HepG2 (cell line): ENCODE results near the gene ENPP7. TPM values are rescaled to one million over a fixed set of nuclear protein-coding genes. Genes with fewer than 3 reads are reported as not detected.

ENCODE experiments used
- HDAC1 ChIP-seq: sonication (generic); formaldehyde crosslinking; IDR thresholded peaks from 2 replicates; pipeline ENCODE4 v1.5.1; 2020; ENCODE audit warnings: mild to moderate bottlenecking, missing genetic modification reagents
- MED13 ChIP-seq: sonication (generic); formaldehyde crosslinking; IDR thresholded peaks from 2 replicates; pipeline ENCODE4 v1.5.0; 2020; ENCODE audit warnings: missing genetic modification reagents
- MYNN ChIP-seq: sonication (generic); formaldehyde crosslinking; IDR thresholded peaks from 2 replicates; pipeline ENCODE4 v1.4.0; 2020; ENCODE audit warnings: mild to moderate bottlenecking, low read depth, missing genetic modification reagents
- ONECUT2 ChIP-seq: sonication (generic); formaldehyde crosslinking; IDR thresholded peaks from 2 replicates; pipeline ENCODE4 v1.4.0; 2020; ENCODE audit warnings: missing genetic modification reagents
- ZMYM4 ChIP-seq: sonication (generic); formaldehyde crosslinking; IDR thresholded peaks from 2 replicates; pipeline ENCODE4 v1.8.1; 2023; ENCODE audit warnings: mild to moderate bottlenecking, missing genetic modification reagents
- ZNF292 ChIP-seq: sonication (generic); formaldehyde crosslinking; IDR thresholded peaks from 2 replicates; pipeline ENCODE4 v1.8.1; 2022; ENCODE audit warnings: mild to moderate bottlenecking, low read depth, missing genetic modification reagents, borderline replicate concordance
- ZNF557 ChIP-seq: sonication (generic); formaldehyde crosslinking; IDR thresholded peaks from 2 replicates; pipeline ENCODE4 v1.4.0; 2020; ENCODE audit warnings: missing genetic modification reagents
- polyA plus RNA-seq, 8 experiments: library from polyadenylated mRNA; depleted of rRNA in 3 of 8; stranded (reverse) in 7 of 8; unstranded in 1 of 8; fragments of >200 nt; fragmentation: Illumina TruSeq in 4 of 8; extraction: Trizol in 4 of 8; gene quantifications; 2 replicates each; pipeline versions ENCODE4 v1.2.1 to v1.2.3, GENCODE V29; 2011 to 2016; ENCODE audit warnings: low read depth in 4 of 8, missing spikeins in 1 of 8, mixed read lengths in 1 of 8; ENCODE audit not compliant: insufficient read depth in 1 of 8
- total RNA-seq, 5 experiments: library from RNA; depleted of rRNA; stranded (reverse); fragments of >200 nt; fragmentation: Illumina TruSeq; extraction: Trizol; gene quantifications; 2 replicates each; pipeline ENCODE4 v1.2.3, GENCODE V29; 2016; ENCODE audit warnings: low read depth in 1 of 5
- TF ChIP-seq, protein P1 (sequence below): IDR thresholded peaks from 2 replicates; pipeline ENCODE4 v1.6.1; 2016; ENCODE audit warnings: low read depth, missing genetic modification reagents, missing compliant biosample characterization
- TF ChIP-seq, protein P2 (sequence below): sonication (generic); formaldehyde crosslinking; IDR thresholded peaks from 2 replicates; pipeline ENCODE4 v1.5.1; 2020; ENCODE audit warnings: mild to moderate bottlenecking, missing genetic modification reagents, moderate library complexity
- TF ChIP-seq, protein P3 (sequence below): IDR thresholded peaks from 2 replicates; pipeline ENCODE4 v1.6.1; 2016
- TF ChIP-seq, protein P4 (sequence below): IDR thresholded peaks from 2 replicates; pipeline ENCODE4 v1.6.1; 2016; ENCODE audit warnings: low read depth

Gene ENPP7
- total and polyA plus RNA-seq, 2 of the 13 experiments (the other 11 are each of a cell fraction or from before 2014, with no cell fraction given) = 1.1 to 2.2 TPM

DNA sequence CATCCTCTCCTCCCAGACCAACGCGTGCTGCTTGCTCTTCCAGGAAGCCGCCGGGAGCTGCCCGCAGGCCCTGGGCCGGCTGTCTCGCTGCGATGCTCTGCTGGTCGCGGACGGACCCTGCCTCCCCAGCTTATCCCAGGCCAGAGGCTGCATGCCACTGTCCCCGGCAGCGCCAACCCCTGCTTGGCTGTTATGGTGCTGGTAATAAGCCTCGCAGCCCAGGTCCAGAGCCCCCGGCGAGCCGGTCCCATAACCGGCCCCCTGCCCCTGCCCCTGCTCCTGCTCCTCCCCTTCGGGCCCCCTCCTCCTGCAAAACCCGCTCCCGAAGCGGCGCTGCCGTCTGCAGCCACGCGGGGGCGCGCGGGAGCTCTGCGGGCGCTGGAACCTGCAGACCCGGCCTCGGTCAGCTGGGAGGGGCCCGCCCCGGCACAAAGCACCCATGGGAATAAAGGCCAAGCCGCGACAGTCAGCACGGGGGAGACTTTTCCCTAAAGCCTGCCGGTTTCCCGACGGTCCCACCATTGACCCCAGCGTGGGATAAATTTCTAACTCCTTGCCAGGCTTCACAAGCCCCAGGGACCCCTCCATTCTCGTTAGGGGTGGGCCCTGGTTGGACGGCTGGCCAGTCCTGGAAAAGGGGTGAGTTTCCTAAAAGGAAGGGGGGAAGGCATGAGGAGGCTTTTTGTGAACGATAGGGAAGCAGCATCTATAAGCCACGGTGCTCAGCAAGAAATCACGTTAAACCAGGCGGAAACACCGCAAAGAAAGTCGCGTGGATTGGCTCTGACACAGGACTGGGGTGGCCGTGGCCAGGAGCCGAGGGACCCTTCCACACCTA, 11.2 kb downstream of the ENPP7 start (continued):
- 0 out of 2 replicates have a peak, but pooled peaks have one; percentile 69 for TF ChIP-seq MED13 (CRISPR knock-in tag)
- TF ChIP-seq, protein P1, sequence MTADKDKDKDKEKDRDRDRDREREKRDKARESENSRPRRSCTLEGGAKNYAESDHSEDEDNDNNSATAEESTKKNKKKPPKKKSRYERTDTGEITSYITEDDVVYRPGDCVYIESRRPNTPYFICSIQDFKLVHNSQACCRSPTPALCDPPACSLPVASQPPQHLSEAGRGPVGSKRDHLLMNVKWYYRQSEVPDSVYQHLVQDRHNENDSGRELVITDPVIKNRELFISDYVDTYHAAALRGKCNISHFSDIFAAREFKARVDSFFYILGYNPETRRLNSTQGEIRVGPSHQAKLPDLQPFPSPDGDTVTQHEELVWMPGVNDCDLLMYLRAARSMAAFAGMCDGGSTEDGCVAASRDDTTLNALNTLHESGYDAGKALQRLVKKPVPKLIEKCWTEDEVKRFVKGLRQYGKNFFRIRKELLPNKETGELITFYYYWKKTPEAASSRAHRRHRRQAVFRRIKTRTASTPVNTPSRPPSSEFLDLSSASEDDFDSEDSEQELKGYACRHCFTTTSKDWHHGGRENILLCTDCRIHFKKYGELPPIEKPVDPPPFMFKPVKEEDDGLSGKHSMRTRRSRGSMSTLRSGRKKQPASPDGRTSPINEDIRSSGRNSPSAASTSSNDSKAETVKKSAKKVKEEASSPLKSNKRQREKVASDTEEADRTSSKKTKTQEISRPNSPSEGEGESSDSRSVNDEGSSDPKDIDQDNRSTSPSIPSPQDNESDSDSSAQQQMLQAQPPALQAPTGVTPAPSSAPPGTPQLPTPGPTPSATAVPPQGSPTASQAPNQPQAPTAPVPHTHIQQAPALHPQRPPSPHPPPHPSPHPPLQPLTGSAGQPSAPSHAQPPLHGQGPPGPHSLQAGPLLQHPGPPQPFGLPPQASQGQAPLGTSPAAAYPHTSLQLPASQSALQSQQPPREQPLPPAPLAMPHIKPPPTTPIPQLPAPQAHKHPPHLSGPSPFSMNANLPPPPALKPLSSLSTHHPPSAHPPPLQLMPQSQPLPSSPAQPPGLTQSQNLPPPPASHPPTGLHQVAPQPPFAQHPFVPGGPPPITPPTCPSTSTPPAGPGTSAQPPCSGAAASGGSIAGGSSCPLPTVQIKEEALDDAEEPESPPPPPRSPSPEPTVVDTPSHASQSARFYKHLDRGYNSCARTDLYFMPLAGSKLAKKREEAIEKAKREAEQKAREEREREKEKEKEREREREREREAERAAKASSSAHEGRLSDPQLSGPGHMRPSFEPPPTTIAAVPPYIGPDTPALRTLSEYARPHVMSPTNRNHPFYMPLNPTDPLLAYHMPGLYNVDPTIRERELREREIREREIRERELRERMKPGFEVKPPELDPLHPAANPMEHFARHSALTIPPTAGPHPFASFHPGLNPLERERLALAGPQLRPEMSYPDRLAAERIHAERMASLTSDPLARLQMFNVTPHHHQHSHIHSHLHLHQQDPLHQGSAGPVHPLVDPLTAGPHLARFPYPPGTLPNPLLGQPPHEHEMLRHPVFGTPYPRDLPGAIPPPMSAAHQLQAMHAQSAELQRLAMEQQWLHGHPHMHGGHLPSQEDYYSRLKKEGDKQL (CRISPR knock-in tag) = 0 out of 2 replicates have a peak, but pooled peaks have one; percentile 23
- peak; percentile 64; the same call in 1 of the 2 replicates for TF ChIP-seq ZNF292
- TF ChIP-seq ZMYM4 (CRISPR knock-in tag) = no peak
- TF ChIP-seq, protein P2, sequence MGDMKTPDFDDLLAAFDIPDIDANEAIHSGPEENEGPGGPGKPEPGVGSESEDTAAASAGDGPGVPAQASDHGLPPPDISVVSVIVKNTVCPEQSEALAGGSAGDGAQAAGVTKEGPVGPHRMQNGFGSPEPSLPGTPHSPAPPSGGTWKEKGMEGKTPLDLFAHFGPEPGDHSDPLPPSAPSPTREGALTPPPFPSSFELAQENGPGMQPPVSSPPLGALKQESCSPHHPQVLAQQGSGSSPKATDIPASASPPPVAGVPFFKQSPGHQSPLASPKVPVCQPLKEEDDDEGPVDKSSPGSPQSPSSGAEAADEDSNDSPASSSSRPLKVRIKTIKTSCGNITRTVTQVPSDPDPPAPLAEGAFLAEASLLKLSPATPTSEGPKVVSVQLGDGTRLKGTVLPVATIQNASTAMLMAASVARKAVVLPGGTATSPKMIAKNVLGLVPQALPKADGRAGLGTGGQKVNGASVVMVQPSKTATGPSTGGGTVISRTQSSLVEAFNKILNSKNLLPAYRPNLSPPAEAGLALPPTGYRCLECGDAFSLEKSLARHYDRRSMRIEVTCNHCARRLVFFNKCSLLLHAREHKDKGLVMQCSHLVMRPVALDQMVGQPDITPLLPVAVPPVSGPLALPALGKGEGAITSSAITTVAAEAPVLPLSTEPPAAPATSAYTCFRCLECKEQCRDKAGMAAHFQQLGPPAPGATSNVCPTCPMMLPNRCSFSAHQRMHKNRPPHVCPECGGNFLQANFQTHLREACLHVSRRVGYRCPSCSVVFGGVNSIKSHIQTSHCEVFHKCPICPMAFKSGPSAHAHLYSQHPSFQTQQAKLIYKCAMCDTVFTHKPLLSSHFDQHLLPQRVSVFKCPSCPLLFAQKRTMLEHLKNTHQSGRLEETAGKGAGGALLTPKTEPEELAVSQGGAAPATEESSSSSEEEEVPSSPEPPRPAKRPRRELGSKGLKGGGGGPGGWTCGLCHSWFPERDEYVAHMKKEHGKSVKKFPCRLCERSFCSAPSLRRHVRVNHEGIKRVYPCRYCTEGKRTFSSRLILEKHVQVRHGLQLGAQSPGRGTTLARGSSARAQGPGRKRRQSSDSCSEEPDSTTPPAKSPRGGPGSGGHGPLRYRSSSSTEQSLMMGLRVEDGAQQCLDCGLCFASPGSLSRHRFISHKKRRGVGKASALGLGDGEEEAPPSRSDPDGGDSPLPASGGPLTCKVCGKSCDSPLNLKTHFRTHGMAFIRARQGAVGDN = peak; percentile 89
- TF ChIP-seq, protein P3, sequence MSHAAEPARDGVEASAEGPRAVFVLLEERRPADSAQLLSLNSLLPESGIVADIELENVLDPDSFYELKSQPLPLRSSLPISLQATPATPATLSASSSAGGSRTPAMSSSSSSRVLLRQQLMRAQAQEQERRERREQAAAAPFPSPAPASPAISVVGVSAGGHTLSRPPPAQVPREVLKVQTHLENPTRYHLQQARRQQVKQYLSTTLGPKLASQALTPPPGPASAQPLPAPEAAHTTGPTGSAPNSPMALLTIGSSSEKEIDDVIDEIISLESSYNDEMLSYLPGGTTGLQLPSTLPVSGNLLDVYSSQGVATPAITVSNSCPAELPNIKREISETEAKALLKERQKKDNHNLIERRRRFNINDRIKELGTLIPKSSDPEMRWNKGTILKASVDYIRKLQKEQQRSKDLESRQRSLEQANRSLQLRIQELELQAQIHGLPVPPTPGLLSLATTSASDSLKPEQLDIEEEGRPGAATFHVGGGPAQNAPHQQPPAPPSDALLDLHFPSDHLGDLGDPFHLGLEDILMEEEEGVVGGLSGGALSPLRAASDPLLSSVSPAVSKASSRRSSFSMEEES (CRISPR knock-in tag) = peak; percentile 35; the same call in 1 of the 2 replicates
- TF ChIP-seq, protein P4, sequence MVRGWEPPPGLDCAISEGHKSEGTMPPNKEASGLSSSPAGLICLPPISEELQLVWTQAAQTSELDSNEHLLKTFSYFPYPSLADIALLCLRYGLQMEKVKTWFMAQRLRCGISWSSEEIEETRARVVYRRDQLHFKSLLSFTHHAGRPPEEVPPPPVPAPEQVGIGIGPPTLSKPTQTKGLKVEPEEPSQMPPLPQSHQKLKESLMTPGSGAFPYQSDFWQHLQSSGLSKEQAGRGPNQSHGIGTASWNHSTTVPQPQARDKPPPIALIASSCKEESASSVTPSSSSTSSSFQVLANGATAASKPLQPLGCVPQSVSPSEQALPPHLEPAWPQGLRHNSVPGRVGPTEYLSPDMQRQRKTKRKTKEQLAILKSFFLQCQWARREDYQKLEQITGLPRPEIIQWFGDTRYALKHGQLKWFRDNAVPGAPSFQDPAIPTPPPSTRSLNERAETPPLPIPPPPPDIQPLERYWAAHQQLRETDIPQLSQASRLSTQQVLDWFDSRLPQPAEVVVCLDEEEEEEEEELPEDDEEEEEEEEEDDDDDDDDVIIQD = no peak
- 0 out of 2 replicates have a peak, but pooled peaks have one; percentile 10 for TF ChIP-seq ONECUT2
- peak; percentile 41; the same call in 1 of the 2 replicates for TF ChIP-seq MYNN (CRISPR knock-in tag)
- peak; percentile 85 for TF ChIP-seq HDAC1 (CRISPR knock-in tag)
- no peak for TF ChIP-seq ZNF557 (CRISPR knock-in tag)
